T-helper 17 cell (primary cell): ENCODE results near the gene MYRFL. TPM values are rescaled to one million over a fixed set of nuclear protein-coding genes. Genes with fewer than 3 reads are reported as not detected.
"Not testable (repeated sequence)": the region's sequence is repeated elsewhere in the genome, so short reads cannot be mapped to it uniquely, and the experiment has no call there.

Source experiments
- ATAC-seq: fragments of 150-1000 bp; cut with Tn5 transposase; 2 replicates; pipeline ENCODE4 v1.10.0; 2021; ENCODE audit warnings: mild to moderate bottlenecking, moderate library complexity
- DNase-seq, 3 donors: peaks; one replicate each; pipeline versions ENCODE4 v3.0.0 to v3.0.0-alpha.2; 2020 to 2021
- H3K9me3 ChIP-seq: one replicate; pipeline ENCODE4 v1.7.0; 2013; ENCODE audit warnings: low read length, mild to moderate bottlenecking; ENCODE audit not compliant: control insufficient read depth, poor library complexity, severe bottlenecking
- H3K27ac Mint-ChIP-seq: one replicate; pipeline ENCODE4 v1.8.0; 2022; ENCODE audit warnings: mild to moderate bottlenecking, moderate library complexity, mixed read lengths
- H3K27me3 Mint-ChIP-seq: one replicate; pipeline ENCODE4 v1.8.0; 2022; ENCODE audit warnings: mixed read lengths
- H3K36me3 Mint-ChIP-seq: one replicate; pipeline ENCODE4 v1.8.0; 2022; ENCODE audit warnings: low read depth, mixed read lengths
- H3K4me1 Mint-ChIP-seq: one replicate; pipeline ENCODE4 v1.8.0; 2022; ENCODE audit warnings: mild to moderate bottlenecking, mixed read lengths
- H3K4me3 Mint-ChIP-seq: one replicate; pipeline ENCODE4 v1.8.0; 2022; ENCODE audit warnings: mild to moderate bottlenecking, moderate library complexity, mixed read lengths
- total RNA-seq, 4 donors: library from RNA in 2 of 4; stranded (reverse) in 2 of 4; gene quantifications; one replicate each; pipeline ENCODE4 v1.2.3 and lab custom pipeline; 2022 to 2026

The MYRFL gene
- total RNA-seq, 2 donors from 2014 or later, result not detected

DNA sequence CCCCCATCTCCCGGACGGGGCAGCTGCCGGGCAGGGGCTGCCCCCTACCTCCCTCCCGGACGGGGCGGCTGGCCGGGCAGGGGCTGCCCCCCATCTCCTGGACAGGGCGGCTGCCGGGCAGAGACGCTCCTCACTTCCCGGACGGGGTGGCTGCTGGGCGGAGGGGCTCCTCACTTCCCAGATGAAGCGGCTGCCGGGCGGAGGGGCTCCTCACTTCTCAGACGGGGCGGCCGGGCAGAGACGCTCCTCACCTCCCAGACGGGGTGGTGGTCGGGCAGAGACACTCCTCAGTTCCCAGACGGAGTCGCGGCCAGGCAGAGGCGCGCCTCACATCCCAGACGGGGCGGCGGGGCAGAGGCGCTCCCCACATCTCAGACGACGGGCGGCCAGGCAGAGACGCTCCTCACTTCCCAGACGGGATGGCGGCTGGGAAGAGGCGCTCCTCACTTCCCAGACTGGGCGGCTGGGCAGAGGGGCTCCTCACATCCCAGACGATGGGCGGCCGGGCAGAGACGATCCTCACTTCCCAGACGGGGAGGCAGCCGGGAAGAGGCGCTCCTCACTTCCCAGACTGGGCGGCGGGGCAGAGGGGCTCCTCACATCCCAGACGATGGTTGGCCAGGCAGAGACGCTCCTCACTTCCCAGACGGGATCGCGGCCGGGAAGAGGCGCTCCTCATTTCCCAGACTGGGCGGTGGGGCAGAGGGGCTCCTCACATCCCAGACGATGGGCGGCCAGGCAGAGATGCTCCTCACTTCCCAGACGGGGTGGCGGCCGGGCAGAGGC lies 28.3 kb downstream of the MYRFL start:
- H3K9me3 ChIP-seq, H3K4me3 Mint-ChIP-seq, H3K36me3 Mint-ChIP-seq, H3K27ac Mint-ChIP-seq, H3K4me1 Mint-ChIP-seq, ATAC-seq, DNase-seq, H3K27me3 Mint-ChIP-seq: not testable (repeated sequence)

GRCh38 chr12:69866698-69867097 lies 41.7 kb downstream of the MYRFL start:
- H3K4me3 Mint-ChIP-seq, result no peak overlapping the region
- peaks cover 26% of the 10 kb centered on the region for H3K27me3 Mint-ChIP-seq
- H3K9me3 ChIP-seq, result no peaks in the 10 kb centered on the region
- H3K4me1 Mint-ChIP-seq, result no peaks in the 10 kb centered on the region
- ATAC-seq (no peak), DNase-seq (no peak)
- H3K27ac Mint-ChIP-seq, result no peak overlapping the region
- H3K36me3 Mint-ChIP-seq, result peaks cover 2% of the 10 kb centered on the region

DNA sequence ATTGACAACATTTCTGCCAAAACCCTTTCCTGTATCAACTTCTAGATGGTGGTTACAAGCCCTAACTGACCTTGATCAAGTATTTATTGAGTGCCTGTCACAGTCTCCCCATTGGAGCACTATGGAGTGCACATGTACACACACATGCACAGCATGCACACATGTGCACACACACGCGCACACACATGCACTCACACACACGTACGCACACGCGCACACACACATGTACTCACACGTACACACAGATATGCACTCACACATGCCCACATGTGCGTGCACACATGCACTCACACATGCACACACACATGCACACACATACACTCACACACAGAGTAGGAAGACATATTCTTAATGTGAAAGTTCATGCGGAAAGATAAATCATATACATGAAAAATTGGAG lies 43.7 kb downstream of the MYRFL start:
- H3K4me1 Mint-ChIP-seq, result no peaks in the 10 kb centered on the region
- ATAC-seq (no peak), DNase-seq (no peak)
- H3K27me3 Mint-ChIP-seq, result peaks cover 34% of the 10 kb centered on the region
- H3K27ac Mint-ChIP-seq, result no peak overlapping the region
- H3K4me3 Mint-ChIP-seq, result no peak overlapping the region
- H3K9me3 ChIP-seq, result no peaks in the 10 kb centered on the region
- peaks cover 2% of the 10 kb centered on the region for H3K36me3 Mint-ChIP-seq

GRCh38 chr12:69872804-69873203 lies 47.8 kb downstream of the MYRFL start:
- no peak overlapping the region for H3K27ac Mint-ChIP-seq
- peaks cover 44% of the 10 kb centered on the region for H3K27me3 Mint-ChIP-seq
- no peaks in the 10 kb centered on the region for H3K36me3 Mint-ChIP-seq
- no peaks in the 10 kb centered on the region for H3K9me3 ChIP-seq
- DNase-seq (no peak), ATAC-seq (no peak)
- H3K4me1 Mint-ChIP-seq, result no peaks in the 10 kb centered on the region
- no peak overlapping the region for H3K4me3 Mint-ChIP-seq

DNA sequence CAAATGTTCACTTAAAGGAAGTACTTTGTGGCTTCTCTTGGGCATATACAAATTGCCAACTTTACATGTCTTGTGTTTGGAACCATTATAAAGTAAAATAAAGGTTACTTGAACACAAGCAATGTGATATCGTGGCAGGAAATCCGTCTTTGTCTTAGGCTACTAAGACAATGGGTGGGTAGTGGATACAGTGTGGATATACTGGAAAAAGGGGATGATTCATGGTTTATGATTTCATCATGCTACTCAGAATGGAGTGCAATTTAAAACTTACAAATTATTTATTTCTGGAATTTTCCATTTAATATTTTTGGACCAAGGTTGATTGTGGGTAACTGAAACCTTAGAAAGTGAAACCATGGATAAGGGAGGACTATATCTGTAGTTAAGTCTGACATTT lies 48.4 kb downstream of the MYRFL start:
- ATAC-seq (no peak), DNase-seq (no peak)
- H3K27me3 Mint-ChIP-seq, result peaks cover 44% of the 10 kb centered on the region
- H3K9me3 ChIP-seq, result no peaks in the 10 kb centered on the region
- H3K27ac Mint-ChIP-seq, result no peak overlapping the region
- no peaks in the 10 kb centered on the region for H3K36me3 Mint-ChIP-seq
- H3K4me1 Mint-ChIP-seq, result no peaks in the 10 kb centered on the region
- no peak overlapping the region for H3K4me3 Mint-ChIP-seq

DNA sequence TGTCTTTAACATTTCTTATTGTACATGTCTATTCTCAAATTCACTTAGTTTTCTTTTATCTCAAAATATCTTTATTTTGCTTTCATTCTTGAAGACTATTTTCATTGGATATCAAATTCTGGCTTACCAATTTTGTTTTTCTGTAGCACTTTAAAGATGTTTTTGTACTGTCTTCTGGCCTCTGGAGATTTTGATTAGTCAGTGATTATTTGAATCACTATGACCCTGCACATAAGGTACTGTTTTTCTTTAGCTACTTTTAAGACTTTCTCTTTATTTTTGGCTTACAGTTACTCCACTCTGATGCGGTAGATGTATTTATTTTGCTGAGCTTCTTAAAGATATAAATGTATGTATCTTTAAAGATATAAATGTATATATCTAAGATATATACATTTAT lies 49.6 kb downstream of the MYRFL start:
- H3K4me1 Mint-ChIP-seq, result peaks cover 2% of the 10 kb centered on the region
- ATAC-seq (no peak), DNase-seq (no peak)
- H3K27ac Mint-ChIP-seq, result no peak overlapping the region
- no peaks in the 10 kb centered on the region for H3K9me3 ChIP-seq
- no peak overlapping the region for H3K4me3 Mint-ChIP-seq
- peaks cover 41% of the 10 kb centered on the region for H3K27me3 Mint-ChIP-seq
- peaks cover 2% of the 10 kb centered on the region for H3K36me3 Mint-ChIP-seq

GRCh38 chr12:69875416-69875935 lies 50.4 kb downstream of the MYRFL start:
- Mint-ChIP-seq H3K27ac (no peak overlapping the region), H3K27me3 (peaks cover 39% of the 10 kb centered on the region), H3K4me1 (peaks cover 2% of the 10 kb centered on the region), H3K36me3 (peaks cover 2% of the 10 kb centered on the region), H3K4me3 (no peak overlapping the region)
- DNase-seq, result no peak
- no peak for ATAC-seq
- H3K9me3 ChIP-seq, result no peaks in the 10 kb centered on the region

- no peaks in the 10 kb centered on the region for H3K9me3 ChIP-seq
- Mint-ChIP-seq H3K4me1 (peaks cover 2% of the 10 kb centered on the region), H3K27me3 (peaks cover 36% of the 10 kb centered on the region), H3K4me3 (peak overlapping the region; percentile 70), H3K27ac (no peak overlapping the region), H3K36me3 (peaks cover 2% of the 10 kb centered on the region)
- DNase-seq (peak; percentile 22 to 48 (median 30)), ATAC-seq (peak; percentile 85)
Observed at GRCh38 chr12:69879007-69879960, 54.3 kb downstream of the MYRFL start.

DNA sequence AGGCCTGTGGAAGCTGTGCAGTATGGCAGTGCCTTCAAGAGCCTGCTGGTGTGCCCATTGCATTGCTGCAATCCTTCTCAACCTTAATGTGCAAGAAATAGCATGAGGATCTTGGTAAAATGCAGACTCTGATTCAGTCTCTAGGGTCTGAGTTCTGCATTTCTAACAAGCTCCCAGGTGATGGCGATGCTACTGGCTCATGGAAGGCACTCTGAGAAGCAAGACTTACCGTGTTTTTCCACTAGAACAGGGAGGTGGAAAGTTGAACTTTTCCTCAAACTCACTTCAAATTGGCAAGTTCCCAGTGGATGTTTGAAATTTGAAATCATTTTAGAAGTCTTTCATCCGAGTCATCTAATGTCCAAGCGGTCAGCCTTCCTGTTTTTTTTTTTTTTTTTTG lies 55.5 kb downstream of the MYRFL start:
- H3K27me3 Mint-ChIP-seq, result peaks cover 36% of the 10 kb centered on the region
- no peak overlapping the region for H3K4me3 Mint-ChIP-seq
- peaks cover 2% of the 10 kb centered on the region for H3K4me1 Mint-ChIP-seq
- DNase-seq (no peak), ATAC-seq (no peak)
- peaks cover 2% of the 10 kb centered on the region for H3K36me3 Mint-ChIP-seq
- H3K9me3 ChIP-seq, result no peaks in the 10 kb centered on the region
- peak overlapping the region; percentile 14 for H3K27ac Mint-ChIP-seq

DNA sequence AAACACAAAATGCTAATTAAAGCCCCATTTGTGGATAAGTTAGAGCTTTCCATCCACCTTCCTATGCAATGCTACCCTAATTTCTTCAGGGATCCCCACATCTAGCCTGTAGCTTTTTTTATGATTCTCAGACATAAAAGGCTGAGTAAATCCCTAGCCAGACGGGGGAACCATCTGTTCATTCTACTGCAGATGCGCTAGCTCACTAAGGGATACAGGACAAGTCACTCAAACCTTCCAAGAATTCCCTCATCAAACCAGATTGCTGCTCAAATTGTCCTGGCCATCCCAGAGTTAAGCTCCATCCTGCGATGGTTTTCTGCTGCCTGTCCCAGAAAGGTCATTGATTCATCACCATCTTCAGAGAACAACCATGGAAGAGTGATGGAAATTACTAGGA lies 56.7 kb downstream of the MYRFL start:
- DNase-seq (no peak), ATAC-seq (no peak)
- H3K27me3 Mint-ChIP-seq, result peaks cover 26% of the 10 kb centered on the region
- no peaks in the 10 kb centered on the region for H3K9me3 ChIP-seq
- H3K27ac Mint-ChIP-seq, result no peak overlapping the region
- H3K4me3 Mint-ChIP-seq, result no peak overlapping the region
- peaks cover 2% of the 10 kb centered on the region for H3K36me3 Mint-ChIP-seq
- H3K4me1 Mint-ChIP-seq, result peaks cover 2% of the 10 kb centered on the region

- no peak overlapping the region for H3K27ac Mint-ChIP-seq
Observed at GRCh38 chr12:69884386-69884785, 59.4 kb downstream of the MYRFL start.

DNA sequence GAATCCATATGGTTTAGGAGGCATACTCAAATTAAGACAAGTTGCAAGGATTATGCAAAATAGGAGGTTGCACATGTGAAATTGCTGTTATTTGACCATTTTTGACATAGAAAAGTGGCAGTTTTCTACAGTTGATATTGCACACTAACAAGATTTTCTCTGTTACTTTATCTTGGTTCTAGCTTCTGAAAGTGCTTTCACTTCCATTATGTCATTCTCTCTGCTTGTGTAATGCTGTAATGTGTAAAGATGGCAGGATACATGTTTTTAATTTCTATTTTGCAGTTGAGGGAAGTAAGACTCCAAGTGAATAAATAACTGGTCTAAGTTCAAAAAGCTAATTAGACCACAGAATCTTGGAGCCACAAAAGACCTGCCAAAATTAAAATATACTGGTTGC lies 60.6 kb downstream of the MYRFL start:
- ATAC-seq (no peak), DNase-seq (no peak)
- H3K27ac Mint-ChIP-seq, result no peak overlapping the region
- H3K36me3 Mint-ChIP-seq, result no peaks in the 10 kb centered on the region
- H3K4me3 Mint-ChIP-seq, result no peak overlapping the region
- H3K9me3 ChIP-seq, result no peaks in the 10 kb centered on the region
- no peaks in the 10 kb centered on the region for H3K4me1 Mint-ChIP-seq
- peaks cover 8% of the 10 kb centered on the region for H3K27me3 Mint-ChIP-seq

More at GRCh38 chr12:69884386-69884785, 59.4 kb downstream of the MYRFL start:
- H3K4me3 Mint-ChIP-seq, result no peak overlapping the region
- H3K9me3 ChIP-seq, result no peaks in the 10 kb centered on the region
- DNase-seq (no peak), ATAC-seq (no peak)
- no peaks in the 10 kb centered on the region for H3K36me3 Mint-ChIP-seq
- H3K4me1 Mint-ChIP-seq, result no peaks in the 10 kb centered on the region
- H3K27me3 Mint-ChIP-seq, result peaks cover 14% of the 10 kb centered on the region

DNA sequence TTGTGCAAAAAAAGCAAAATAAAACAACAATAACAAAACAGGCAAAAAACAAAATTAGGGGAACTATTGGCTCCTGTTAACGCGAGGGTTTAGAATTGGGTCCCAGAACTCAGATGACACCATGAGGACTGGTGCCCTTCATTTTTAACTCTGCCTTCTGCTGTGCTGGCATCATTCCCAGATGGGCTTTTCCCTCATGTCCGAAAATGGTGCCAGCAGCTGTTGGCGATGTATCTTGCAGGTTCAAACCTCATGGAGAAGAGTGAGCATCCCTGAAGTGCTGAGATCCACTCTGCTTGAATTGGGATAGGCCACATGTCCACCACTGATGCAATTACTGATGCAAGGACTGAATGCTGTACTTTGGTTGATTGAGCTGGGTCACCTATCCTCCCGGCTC lies 61.1 kb downstream of the MYRFL start:
- no peak overlapping the region for H3K27ac Mint-ChIP-seq
- H3K36me3 Mint-ChIP-seq, result no peaks in the 10 kb centered on the region
- H3K4me1 Mint-ChIP-seq, result no peaks in the 10 kb centered on the region
- DNase-seq (no peak), ATAC-seq (no peak)
- no peaks in the 10 kb centered on the region for H3K9me3 ChIP-seq
- no peak overlapping the region for H3K4me3 Mint-ChIP-seq
- H3K27me3 Mint-ChIP-seq, result peaks cover 8% of the 10 kb centered on the region
